ENCODE measurements around the gene CR1. TPM values are rescaled to one million over a fixed set of nuclear protein-coding genes. Genes with fewer than 3 reads are reported as not detected.
"Not testable (repeated sequence)": the region's sequence is repeated elsewhere in the genome, so short reads cannot be mapped to it uniquely, and the experiment has no call there.

The CR1 gene
- total RNA-seq, 2 donors from 2014 or later = 0.42 to 3.5 TPM

- DNase-seq = no peak
- Histone ChIP-seq H3K9ac (ENCODE audit: low read depth in 2 of 2, low read length in 2 of 2) (no peak overlapping the region), H3K27me3 (no peaks in the 10 kb centered on the region), H3K9me3 (no peaks in the 10 kb centered on the region), H3K36me3 (no peaks in the 10 kb centered on the region), H3K4me3 (no peak overlapping the region), H3K4me1 (no peaks in the 10 kb centered on the region), H3K27ac (no peak overlapping the region)
- no peak for TF ChIP-seq CTCF (IDR thresholded peaks at IDR 0.05)
- intact Hi-C loops (cut with DNase I) = no loop called here
Measured at GRCh38 chr1:207628776-207629175, 132.8 kb downstream of the CR1 start.

GRCh38 chr1:207631137-207631536, 135.2 kb downstream of the CR1 start:
- Histone ChIP-seq H3K9ac (ENCODE audit: low read depth in 2 of 2, low read length in 2 of 2) (no peak overlapping the region), H3K36me3 (no peaks in the 10 kb centered on the region), H3K27me3 (no peaks in the 10 kb centered on the region), H3K4me1 (no peaks in the 10 kb centered on the region), H3K27ac (no peak overlapping the region), H3K4me3 (no peak overlapping the region), H3K9me3 (no peaks in the 10 kb centered on the region)
- no peak for TF ChIP-seq CTCF (IDR thresholded peaks at IDR 0.05)
- intact Hi-C loops (cut with DNase I) = no loop called here
- no peak for DNase-seq

- intact Hi-C loops (cut with DNase I) = no loop called here
- TF ChIP-seq CTCF (IDR thresholded peaks at IDR 0.05) = no peak
- no peak overlapping the region for H3K9ac ChIP-seq (ENCODE audit: low read depth in 2 of 2, low read length in 2 of 2)
- H3K36me3 ChIP-seq = no peaks in the 10 kb centered on the region
- no peak for DNase-seq
- H3K27me3 ChIP-seq = no peaks in the 10 kb centered on the region
- H3K4me1 ChIP-seq = no peaks in the 10 kb centered on the region
- no peaks in the 10 kb centered on the region for H3K9me3 ChIP-seq
- H3K27ac ChIP-seq = no peak overlapping the region
- H3K4me3 ChIP-seq = no peak overlapping the region
Measured at GRCh38 chr1:207633226-207633625, 137.3 kb downstream of the CR1 start.

GRCh38 chr1:207633699-207634289, 137.8 kb downstream of the CR1 start:
- H3K27me3 ChIP-seq; H3K9ac ChIP-seq (ENCODE audit: low read depth in 2 of 2, low read length in 2 of 2); DNase-seq; H3K4me3 ChIP-seq; H3K27ac ChIP-seq; H3K9me3 ChIP-seq; H3K4me1 ChIP-seq; H3K36me3 ChIP-seq; intact Hi-C loops (cut with DNase I): not testable (repeated sequence)

GRCh38 chr1:207634293-207634692, 138.3 kb downstream of the CR1 start:
- intact Hi-C loops (cut with DNase I); H3K4me3 ChIP-seq; H3K27ac ChIP-seq; DNase-seq; H3K9ac ChIP-seq (ENCODE audit: low read depth in 2 of 2, low read length in 2 of 2); H3K9me3 ChIP-seq; H3K27me3 ChIP-seq; H3K36me3 ChIP-seq; H3K4me1 ChIP-seq: not testable (repeated sequence)

- not testable (repeated sequence) for H3K27ac ChIP-seq, H3K9me3 ChIP-seq
Measured at GRCh38 chr1:207635569-207636186, 139.7 kb downstream of the CR1 start.

GRCh38 chr1:207638487-207639145, 142.7 kb downstream of the CR1 start:
- H3K36me3 ChIP-seq; H3K4me1 ChIP-seq; H3K27me3 ChIP-seq; DNase-seq; H3K4me3 ChIP-seq; intact Hi-C loops (cut with DNase I); H3K27ac ChIP-seq; H3K9ac ChIP-seq (ENCODE audit: low read depth in 2 of 2, low read length in 2 of 2); H3K9me3 ChIP-seq: not testable (repeated sequence)

More at GRCh38 chr1:207635569-207636186, 139.7 kb downstream of the CR1 start:
- H3K36me3 ChIP-seq; H3K4me3 ChIP-seq; H3K9ac ChIP-seq (ENCODE audit: low read depth in 2 of 2, low read length in 2 of 2); H3K27me3 ChIP-seq; intact Hi-C loops (cut with DNase I); DNase-seq; H3K4me1 ChIP-seq: not testable (repeated sequence)

- H3K36me3 ChIP-seq; H3K9ac ChIP-seq (ENCODE audit: low read depth in 2 of 2, low read length in 2 of 2); H3K27me3 ChIP-seq; intact Hi-C loops (cut with DNase I); H3K27ac ChIP-seq; DNase-seq; H3K9me3 ChIP-seq; H3K4me3 ChIP-seq; H3K4me1 ChIP-seq: not testable (repeated sequence)
Measured at GRCh38 chr1:207639362-207639761, 143.4 kb downstream of the CR1 start.

Data from colonic mucosa (tissue), 4 donors.